H9 (cell line): ENCODE results near the gene LZTS3. TPM values are rescaled to one million over a fixed set of nuclear protein-coding genes. Genes with fewer than 3 reads are reported as not detected.

Experiments used
- DNase-seq: peaks from one replicate; pipeline ENCODE4 v3.0.0-alpha.2; 2017
- H2AFZ ChIP-seq: one replicate; pipeline ENCODE4 v1.6.1; 2013; ENCODE audit warnings: mild to moderate bottlenecking, low read length, control low read depth, moderate library complexity
- H2AK5ac ChIP-seq: 2 replicates; pipeline ENCODE4 v1.6.1; 2013; ENCODE audit warnings: low read length, control low read depth, mixed read lengths; ENCODE audit not compliant: insufficient read length
- H2BK120ac ChIP-seq: one replicate; pipeline ENCODE4 v1.6.1; 2013; ENCODE audit warnings: low read depth, mild to moderate bottlenecking, low read length, control low read depth, inconsistent platforms; ENCODE audit not compliant: poor library complexity, severe bottlenecking
- H2BK12ac ChIP-seq: 2 replicates; pipeline ENCODE4 v1.6.1; 2013; ENCODE audit warnings: low read length, control low read depth, mixed read lengths, low read depth; ENCODE audit not compliant: insufficient read length
- H2BK15ac ChIP-seq: 2 replicates; pipeline ENCODE4 v1.6.1; 2013; ENCODE audit warnings: low read depth, low read length, control low read depth
- H2BK20ac ChIP-seq: one replicate; pipeline ENCODE4 v1.6.1; 2013; ENCODE audit warnings: low read depth, mild to moderate bottlenecking, low read length, control low read depth, inconsistent platforms; ENCODE audit not compliant: poor library complexity, severe bottlenecking
- H2BK5ac ChIP-seq: 2 replicates; pipeline ENCODE4 v1.6.1; 2013; ENCODE audit warnings: low read length, control low read depth, mixed read lengths; ENCODE audit not compliant: insufficient read length
- H3K14ac ChIP-seq: 2 replicates; pipeline ENCODE4 v1.6.1; 2013; ENCODE audit warnings: low read length, control low read depth; ENCODE audit not compliant: insufficient read depth
- H3K18ac ChIP-seq: 2 replicates; pipeline ENCODE4 v1.6.1; 2013; ENCODE audit warnings: low read depth, mild to moderate bottlenecking, mixed read lengths, low read length, control low read depth; ENCODE audit not compliant: insufficient read length
- H3K23ac ChIP-seq: 2 replicates; pipeline ENCODE4 v1.6.1; 2013; ENCODE audit warnings: low read length, control low read depth, mixed read lengths, low read depth; ENCODE audit not compliant: insufficient read length
- H3K23me2 ChIP-seq: 2 replicates; pipeline ENCODE4 v1.6.1; 2013; ENCODE audit warnings: low read depth, mild to moderate bottlenecking, mixed read lengths, low read length, control low read depth; ENCODE audit not compliant: insufficient read length, poor library complexity, severe bottlenecking
- H3K27ac ChIP-seq: 2 replicates; pipeline ENCODE4 v1.5.1; 2013; ENCODE audit warnings: low read length, control low read depth, mixed read lengths, low read depth; ENCODE audit not compliant: insufficient read length
- H3K27me3 ChIP-seq: 2 replicates; pipeline ENCODE4 v1.6.1; 2013; ENCODE audit warnings: low read length, control low read depth, inconsistent platforms; ENCODE audit not compliant: insufficient read depth
- H3K4ac ChIP-seq: 2 replicates; pipeline ENCODE4 v1.6.1; 2013; ENCODE audit warnings: low read depth, mild to moderate bottlenecking, control low read depth, inconsistent platforms, low read length, moderate library complexity
- H3K4me1 ChIP-seq: 2 replicates; pipeline ENCODE4 v1.6.1; 2013; ENCODE audit warnings: low read length, control low read depth, inconsistent platforms; ENCODE audit not compliant: insufficient read depth
- H3K4me2 ChIP-seq: 2 replicates; pipeline ENCODE4 v1.6.1; 2013; ENCODE audit warnings: low read length, control low read depth, mixed read lengths; ENCODE audit not compliant: insufficient read length, insufficient read depth
- H3K56ac ChIP-seq: 2 replicates; pipeline ENCODE4 v1.6.1; 2013; ENCODE audit warnings: low read depth, mild to moderate bottlenecking, mixed read lengths, low read length, control low read depth; ENCODE audit not compliant: insufficient read length
- H3K79me1 ChIP-seq: 2 replicates; pipeline ENCODE4 v1.6.1; 2013; ENCODE audit warnings: low read depth, mild to moderate bottlenecking, moderate library complexity, low read length, control low read depth, inconsistent platforms; ENCODE audit not compliant: insufficient read depth, poor library complexity, severe bottlenecking
- H3K79me2 ChIP-seq: 2 replicates; pipeline ENCODE4 v1.6.1; 2013; ENCODE audit warnings: low read length, control low read depth, inconsistent platforms; ENCODE audit not compliant: insufficient read depth
- H3K9ac ChIP-seq: 2 replicates; pipeline ENCODE4 v1.6.1; 2013; ENCODE audit warnings: low read length, control low read depth, mixed read lengths; ENCODE audit not compliant: insufficient read length; ENCODE audit errors: extremely low read depth
- H3K9me3 ChIP-seq: one replicate; pipeline ENCODE4 v1.6.1; 2013; ENCODE audit warnings: low read depth, low read length, inconsistent platforms; ENCODE audit not compliant: control insufficient read depth
- H3T11ph ChIP-seq: one replicate; pipeline ENCODE4 v1.6.1; 2013; ENCODE audit warnings: mild to moderate bottlenecking, low read length, control low read depth, inconsistent platforms
- H4K20me1 ChIP-seq: one replicate; pipeline ENCODE4 v1.6.1; 2013; ENCODE audit not compliant: control insufficient read depth, insufficient read length, insufficient read depth
- H4K5ac ChIP-seq: 2 replicates; pipeline ENCODE4 v1.6.1; 2013; ENCODE audit warnings: low read depth, mild to moderate bottlenecking, mixed read lengths, low read length, control low read depth; ENCODE audit not compliant: insufficient read length
- H4K8ac ChIP-seq: replicated peaks from 2 replicates; pipeline ENCODE4 v1.6.1; 2013; ENCODE audit warnings: low read length, control low read depth, mixed read lengths, low read depth; ENCODE audit not compliant: insufficient read length
- H4K91ac ChIP-seq: 2 replicates; pipeline ENCODE4 v1.6.1; 2013; ENCODE audit warnings: low read depth, mild to moderate bottlenecking, moderate library complexity, mixed read lengths, low read length, control low read depth; ENCODE audit not compliant: insufficient read length
- H3K27ac Mint-ChIP-seq, 3 experiments: 2 replicates in 2 of 3; 3 replicates in 1 of 3; pipeline ENCODE4 v1.8.0; 2020 to 2021; ENCODE audit warnings: mixed read lengths in 3 of 3, mild to moderate bottlenecking in 1 of 3, moderate library complexity in 1 of 3
- H3K27me3 Mint-ChIP-seq: 2 replicates; pipeline ENCODE4 v1.8.0; 2021; ENCODE audit warnings: low read depth, mild to moderate bottlenecking, moderate library complexity, mixed read lengths
- H3K36me3 Mint-ChIP-seq, 3 experiments: 2 replicates in 2 of 3; 3 replicates in 1 of 3; pipeline ENCODE4 v1.8.0; 2020 to 2021; ENCODE audit warnings: low read depth in 3 of 3, mixed read lengths in 3 of 3; ENCODE audit not compliant: insufficient read depth in 1 of 3
- H3K4me1 Mint-ChIP-seq, 2 experiments: 2 replicates each; pipeline ENCODE4 v1.8.0; 2020; ENCODE audit warnings: mixed read lengths in 2 of 2
- H3K4me3 Mint-ChIP-seq, 2 experiments: 2 replicates in 1 of 2; 3 replicates in 1 of 2; pipeline ENCODE4 v1.8.0; 2020 to 2021; ENCODE audit warnings: mild to moderate bottlenecking in 2 of 2, mixed read lengths in 2 of 2, moderate library complexity in 1 of 2
- H3K9me3 Mint-ChIP-seq, 2 experiments: 2 replicates in 1 of 2; 3 replicates in 1 of 2; pipeline ENCODE4 v1.8.0; 2020; ENCODE audit warnings: mild to moderate bottlenecking in 2 of 2, mixed read lengths in 2 of 2, moderate library complexity in 1 of 2
- CTCF ChIP-seq: fragments of 200-600 bp; sonication (generic); conservative IDR thresholded peaks from 3 replicates; pipeline ENCODE4 v1.8.0; 2021; ENCODE audit warnings: antibody characterized with exemption, mild to moderate bottlenecking
- WGBS: extraction: QIAGEN DNeasy Blood & Tissue Kit; methylation state at CpG from one replicate; pipeline ENCODE4 v1.1.7; 2013; ENCODE audit warnings: missing lambda C conversion rate, low lambda C conversion rate, mixed read lengths; ENCODE audit not compliant: insufficient read length; ENCODE audit errors: extremely low coverage; 5-methylcytosine and 5-hydroxymethylcytosine counted together
- long read RNA-seq: library from polyadenylated mRNA; unstranded; transcript quantifications from one replicate; pipeline ENCODE4 v2.0.0, GENCODE V29; 2020
- total RNA-seq: library from RNA; stranded (reverse); gene quantifications from 2 replicates; pipeline ENCODE4 v1.2.1, GENCODE V29; 2021

LZTS3 gene
- total RNA-seq, result 19.2 and 20.8 TPM in 2 replicates
- long read RNA-seq, partial matches to known transcripts, result 0 of 2 reads
- long read RNA-seq, other reads (novel, unspliced or antisense), result 2 of 2 reads

- Histone ChIP-seq H3K79me1 (no peaks in the 10 kb centered on the region), H4K91ac (no peak within 1 kb of the TSS), H3K9me3 (no peaks in the 10 kb centered on the region), H3K79me2 (no peaks in the 10 kb centered on the region), H2BK15ac (no peak within 1 kb of the TSS; the same call in 1 of the 2 replicates), H3K27me3 (no peaks in the 10 kb centered on the region), H2BK5ac (no peak within 1 kb of the TSS), H4K8ac (no peak within 1 kb of the TSS), H3K4me1 (no peaks in the 10 kb centered on the region; the same call in 1 of the 2 replicates), H2BK20ac (no peak within 1 kb of the TSS), H3K4me2 (peak within 1 kb of the TSS; percentile 67), H2AK5ac (no peak within 1 kb of the TSS), H3K18ac (peak within 1 kb of the TSS; percentile 90), H2BK12ac (no peak within 1 kb of the TSS), H3K14ac (peak within 1 kb of the TSS; percentile 97), H4K20me1 (no peaks in the 10 kb centered on the region), H2AFZ (no peak within 1 kb of the TSS), H3K9ac (peak within 1 kb of the TSS; percentile 74), H3K4ac (no peak within 1 kb of the TSS), H3K23me2 (peaks cover 20% of the 10 kb centered on the region), H3T11ph (no peak within 1 kb of the TSS), H3K56ac (no peak within 1 kb of the TSS), H4K5ac (peak within 1 kb of the TSS; percentile 39), H3K27ac (peak within 1 kb of the TSS; percentile 12), H3K23ac (no peak within 1 kb of the TSS), H2BK120ac (no peak within 1 kb of the TSS)
- peak within 1 kb of the TSS; percentile 89 to 98 for H3K4me3 Mint-ChIP-seq
- peaks cover 39 to 49% of the 10 kb centered on the region in 2 experiments for H3K4me1 Mint-ChIP-seq
- peak; percentile 86 for DNase-seq
- peaks cover 17% of the 10 kb centered on the region for H3K27me3 Mint-ChIP-seq
- peak within 1 kb of the TSS; percentile 96 to 97 (median 97) for H3K27ac Mint-ChIP-seq
- no peak; the same call in 2 of the 3 replicates for TF ChIP-seq CTCF
- WGBS, result no CpG with 5 or more reads among the region's 62 CpGs
- H3K9me3 Mint-ChIP-seq, result no peaks in the 10 kb centered on the region; a peak in 1 of 5 replicates
- H3K36me3 Mint-ChIP-seq, result peaks cover 2 to 4% (median 3%) of the 10 kb centered on the region in 3 experiments; a peak in 3 of 7 replicates
These were observed at the start of gene LZTS3 for GRCh38 chr20:3172933-3173609. Gene LZTS3, minus strand, starts transcription at chr20:3173549. Its CDS starts 6,386 bp downstream, at chr20:3167163.
